Cardiac muscle cell (in vitro differentiated cells and primary cell): ENCODE results near the gene UXT. TPM values are rescaled to one million over a fixed set of nuclear protein-coding genes. Genes with fewer than 3 reads are reported as not detected.

Experiments
- DNase-seq, 2 donors: peaks; one replicate each; pipeline versions ENCODE4 v3.0.0 to v3.0.0-alpha.2; 2010 to 2017; ENCODE audit warnings: low read depth in 1 of 2, low spot score in 1 of 2
- H3K27ac ChIP-seq: fragments of 200-600 bp; sonication (generic); 2 replicates; pipeline ENCODE4 v1.5.1; 2016
- H3K27me3 ChIP-seq: fragments of 200-600 bp; sonication (generic); 2 replicates; pipeline ENCODE4 v1.6.0; 2016; ENCODE audit warnings: control low read depth
- H3K36me3 ChIP-seq: fragments of 200-600 bp; sonication (generic); 2 replicates; pipeline ENCODE4 v1.5.1; 2016; ENCODE audit warnings: control low read depth
- H3K4me1 ChIP-seq: fragments of 200-600 bp; sonication (generic); 2 replicates; pipeline ENCODE4 v1.8.1; 2017; ENCODE audit warnings: low read depth, mild to moderate bottlenecking, mixed run types
- H3K4me3 ChIP-seq: fragments of 200-600 bp; sonication (generic); 2 replicates; pipeline ENCODE4 v1.5.1; 2016; ENCODE audit warnings: mild to moderate bottlenecking
- H3K9me3 ChIP-seq: fragments of 200-600 bp; sonication (generic); 2 replicates; pipeline ENCODE4 v1.5.1; 2017; ENCODE audit warnings: low read depth, mild to moderate bottlenecking, control low read depth
- CTCF ChIP-seq: IDR thresholded peaks from 2 replicates; pipeline ENCODE4 v1.5.1; 2012; ENCODE audit warnings: low read depth, mild to moderate bottlenecking, low read length
- polyA plus RNA-seq: library from polyadenylated mRNA; unstranded; fragments of >200 nt; fragmentation: Nextera tagmentation; extraction: Ambion mirVana; gene quantifications from 2 replicates; pipeline ENCODE4 v1.2.1, GENCODE V29; 2016
- total RNA-seq: library from RNA; depleted of rRNA; stranded (reverse); fragments of >200 nt; gene quantifications from 2 replicates; pipeline ENCODE4 v1.2.3, GENCODE V29; 2016

The UXT gene
- total and polyA plus RNA-seq, 2 experiments from 2014 or later = 84.0 to 151 TPM

GRCh38 chrX:47646636-47647035 lies 12.3 kb downstream of the UXT start:
- Histone ChIP-seq H3K27me3 (no peaks in the 10 kb centered on the region), H3K4me1 (no peaks in the 10 kb centered on the region), H3K27ac (no peak overlapping the region), H3K36me3 (no peaks in the 10 kb centered on the region), H3K9me3 (no peaks in the 10 kb centered on the region), H3K4me3 (no peak overlapping the region)
- TF ChIP-seq CTCF = no peak
- no peak for DNase-seq

GRCh38 chrX:47645530-47645929 lies 13.4 kb downstream of the UXT start:
- no peaks in the 10 kb centered on the region for H3K9me3 ChIP-seq
- no peaks in the 10 kb centered on the region for H3K27me3 ChIP-seq
- no peak overlapping the region for H3K4me3 ChIP-seq
- no peak overlapping the region for H3K27ac ChIP-seq
- H3K4me1 ChIP-seq = no peaks in the 10 kb centered on the region
- H3K36me3 ChIP-seq = peaks cover 3% of the 10 kb centered on the region
- TF ChIP-seq CTCF = no peak
- DNase-seq = peak in 1 of 2 donors; percentile 43

- no peaks in the 10 kb centered on the region for H3K9me3 ChIP-seq
- DNase-seq = peak; percentile 54 to 61
- H3K36me3 ChIP-seq = peaks cover 10% of the 10 kb centered on the region
Measured at GRCh38 chrX:47644557-47645091, 14.4 kb downstream of the UXT start.

GRCh38 chrX:47643926-47644325 lies 15.1 kb downstream of the UXT start:
- Histone ChIP-seq H3K36me3 (peaks cover 12% of the 10 kb centered on the region), H3K27ac (peak overlapping the region; percentile 60), H3K4me1 (no peaks in the 10 kb centered on the region), H3K4me3 (no peak overlapping the region), H3K9me3 (no peaks in the 10 kb centered on the region), H3K27me3 (no peaks in the 10 kb centered on the region)
- DNase-seq = peak; percentile 51 to 55
- peak; percentile 55 for TF ChIP-seq CTCF

More at GRCh38 chrX:47644557-47645091, 14.4 kb downstream of the UXT start:
- Histone ChIP-seq H3K27me3 (no peaks in the 10 kb centered on the region), H3K27ac (peak overlapping the region; percentile 60), H3K4me3 (no peak overlapping the region), H3K4me1 (no peaks in the 10 kb centered on the region)
- peak; percentile 55 for TF ChIP-seq CTCF

GRCh38 chrX:47638816-47639215 lies 20.2 kb downstream of the UXT start:
- no peak for TF ChIP-seq CTCF
- H3K4me3 ChIP-seq = no peak overlapping the region

More at GRCh38 chrX:47638816-47639215, 20.2 kb downstream of the UXT start:
- Histone ChIP-seq H3K9me3 (no peaks in the 10 kb centered on the region), H3K27ac (no peak overlapping the region), H3K4me1 (no peaks in the 10 kb centered on the region), H3K36me3 (peaks cover 12% of the 10 kb centered on the region), H3K27me3 (no peaks in the 10 kb centered on the region)
- DNase-seq = no peak
